GM23248 (cell line): ENCODE results near the gene GRIK3. TPM values are rescaled to one million over a fixed set of nuclear protein-coding genes. Genes with fewer than 3 reads are reported as not detected.

Source experiments
- DNase-seq: peaks from one replicate; pipeline ENCODE4 v3.0.0-alpha.2; 2015
- H2AFZ ChIP-seq: fragments of 200-600 bp; sonication (generic); 2 replicates; pipeline ENCODE4 v1.6.1; 2016; ENCODE audit warnings: antibody characterized with exemption
- H3F3A ChIP-seq: fragments of 200-600 bp; sonication (generic); 2 replicates; pipeline ENCODE4 v1.6.1; 2016; ENCODE audit warnings: mild to moderate bottlenecking, antibody characterized with exemption, mixed run types; ENCODE audit not compliant: insufficient read depth
- H3K27ac ChIP-seq: fragments of 200-600 bp; sonication (generic); 2 replicates; pipeline ENCODE4 v1.5.1; 2016; ENCODE audit warnings: mild to moderate bottlenecking
- H3K27me3 ChIP-seq: fragments of 200-600 bp; sonication (generic); replicated peaks from 2 replicates; pipeline ENCODE4 v1.6.1; 2016; ENCODE audit warnings: mild to moderate bottlenecking; ENCODE audit not compliant: insufficient read depth
- H3K36me3 ChIP-seq: fragments of 200-600 bp; sonication (generic); 2 replicates; pipeline ENCODE4 v1.6.1; 2016; ENCODE audit warnings: low read depth, mild to moderate bottlenecking
- H3K4me1 ChIP-seq: fragments of 200-600 bp; sonication (generic); 2 replicates; pipeline ENCODE4 v1.6.1; 2016; ENCODE audit warnings: mild to moderate bottlenecking; ENCODE audit not compliant: insufficient read depth
- H3K4me2 ChIP-seq: fragments of 200-600 bp; sonication (generic); one replicate; pipeline ENCODE4 v1.6.1; 2016; ENCODE audit warnings: mild to moderate bottlenecking; ENCODE audit not compliant: unreplicated experiment
- H3K4me3 ChIP-seq: fragments of 200-600 bp; sonication (generic); 2 replicates; pipeline ENCODE4 v1.5.1; 2016; ENCODE audit warnings: mild to moderate bottlenecking
- H3K79me2 ChIP-seq: fragments of 200-600 bp; sonication (generic); 2 replicates; pipeline ENCODE4 v1.6.1; 2016; ENCODE audit warnings: mild to moderate bottlenecking; ENCODE audit not compliant: insufficient read depth
- H3K9ac ChIP-seq: fragments of 200-600 bp; sonication (generic); 2 replicates; pipeline ENCODE4 v1.6.1; 2016; ENCODE audit warnings: mild to moderate bottlenecking
- H3K9me2 ChIP-seq: fragments of 200-600 bp; sonication (generic); 2 replicates; pipeline ENCODE4 v1.6.1; 2016; ENCODE audit warnings: mixed run types, mild to moderate bottlenecking, moderate library complexity; ENCODE audit not compliant: insufficient read depth
- H3K9me3 ChIP-seq: fragments of 200-600 bp; sonication (generic); one replicate; pipeline ENCODE4 v1.6.1; 2017; ENCODE audit warnings: low read depth
- H4K20me1 ChIP-seq: fragments of 200-600 bp; sonication (generic); 2 replicates; pipeline ENCODE4 v1.6.0; 2016; ENCODE audit not compliant: insufficient read depth
- EZH2 ChIP-seq: fragments of 200-600 bp; sonication (generic); IDR thresholded peaks from 2 replicates; pipeline ENCODE4 v1.6.1; 2018; ENCODE audit warnings: antibody characterized with exemption, mild to moderate bottlenecking; ENCODE audit not compliant: insufficient read depth, poor library complexity, severe bottlenecking
- EZH2phosphoT487 ChIP-seq: fragments of 200-600 bp; sonication (generic); IDR thresholded peaks from 2 replicates; pipeline ENCODE4 v1.6.1; 2018; ENCODE audit warnings: antibody characterized with exemption, moderate library complexity, mild to moderate bottlenecking, low read depth; ENCODE audit not compliant: insufficient read depth
- WGBS, 2 experiments: methylation state at CpG; one replicate each; pipeline ENCODE4 v1.1.6; 2015 to 2017; ENCODE audit warnings: low lambda C conversion rate in 2 of 2, low coverage in 1 of 2; ENCODE audit errors: missing lambda C conversion rate in 2 of 2; 5-methylcytosine and 5-hydroxymethylcytosine counted together
- in situ Hi-C: fragments of 300-500 bp; cut with MboI; formaldehyde crosslinking; loops from 2 replicates; pipeline ENCODE4 v1.15.0; 2020
- polyA plus RNA-seq: library from polyadenylated mRNA; unstranded; fragments of >200 nt; fragmentation: Nextera tagmentation; extraction: Ambion mirVana; gene quantifications from 2 replicates; pipeline ENCODE4 v1.2.1, GENCODE V29; 2016
- total RNA-seq: library from RNA; depleted of rRNA; stranded (reverse); fragments of >200 nt; shearing (Covaris generic); gene quantifications from 2 replicates; pipeline ENCODE4 v1.2.3, GENCODE V29; 2014

The GRIK3 gene
- total and polyA plus RNA-seq, 2 experiments from 2014 or later, result not detected

DNA sequence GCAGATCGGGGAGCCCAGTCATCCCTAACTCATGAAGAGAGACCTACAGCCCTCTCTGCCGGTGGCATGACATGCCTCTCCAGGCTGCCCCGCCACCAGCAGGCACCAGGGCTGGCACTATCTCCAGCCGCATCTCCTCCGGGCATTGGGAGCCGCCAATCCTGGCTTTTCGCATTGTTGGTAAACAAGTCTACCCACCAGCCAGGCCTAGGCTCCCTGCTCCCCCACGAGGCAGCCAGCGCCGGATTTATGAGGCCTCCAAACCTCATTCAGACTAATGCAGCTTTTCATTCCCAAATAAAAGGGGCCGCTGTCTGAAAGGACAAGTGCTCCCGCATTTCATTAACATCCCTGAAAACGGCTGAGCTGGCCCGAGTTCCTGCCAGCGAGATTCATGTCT is 3.4 kb upstream of the GRIK3 start:
- H3K4me2 ChIP-seq, result no peak overlapping the region
- H3K27ac ChIP-seq, result no peak overlapping the region
- H4K20me1 ChIP-seq, result no peaks in the 10 kb centered on the region
- no peak for DNase-seq
- peaks cover 25% of the 10 kb centered on the region for H3K27me3 ChIP-seq
- no peaks in the 10 kb centered on the region for H3K9me2 ChIP-seq
- in situ Hi-C loops, result no loop called here
- 1 to 9% methylated on average over 15 of the region's 15 CpGs for WGBS, 2 experiments
- H3K9me3 ChIP-seq, result no peaks in the 10 kb centered on the region
- H3K79me2 ChIP-seq, result no peaks in the 10 kb centered on the region
- TF ChIP-seq EZH2phosphoT487, result no peak
- H3F3A ChIP-seq, result no peaks in the 10 kb centered on the region
- no peak overlapping the region for H2AFZ ChIP-seq
- no peak overlapping the region for H3K4me3 ChIP-seq
- H3K9ac ChIP-seq, result no peak overlapping the region
- no peaks in the 10 kb centered on the region for H3K4me1 ChIP-seq
- H3K36me3 ChIP-seq, result no peaks in the 10 kb centered on the region

DNA sequence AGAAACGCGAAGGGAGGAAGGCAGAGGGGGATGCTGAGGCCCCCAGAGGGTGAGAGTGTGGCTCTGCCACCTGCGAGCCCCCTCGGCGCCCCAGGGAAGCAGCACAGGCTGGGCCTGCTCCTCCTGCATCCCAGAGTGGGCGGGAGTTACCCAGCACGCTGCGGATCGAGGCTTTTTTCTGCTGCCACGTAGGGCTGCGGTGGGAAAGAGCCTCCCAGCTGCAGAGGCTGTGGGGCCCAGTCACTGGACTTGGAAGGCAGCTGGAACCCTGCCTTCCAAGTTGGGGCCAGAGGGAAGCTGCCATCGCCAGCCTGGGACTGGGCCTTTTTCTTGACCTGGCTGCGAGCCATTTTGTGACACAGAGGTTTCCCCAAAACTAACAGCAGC is 2.3 kb upstream of the GRIK3 start:
- WGBS, 2 experiments, result 2 to 5% methylated on average over 13 of the region's 13 CpGs

DNA sequence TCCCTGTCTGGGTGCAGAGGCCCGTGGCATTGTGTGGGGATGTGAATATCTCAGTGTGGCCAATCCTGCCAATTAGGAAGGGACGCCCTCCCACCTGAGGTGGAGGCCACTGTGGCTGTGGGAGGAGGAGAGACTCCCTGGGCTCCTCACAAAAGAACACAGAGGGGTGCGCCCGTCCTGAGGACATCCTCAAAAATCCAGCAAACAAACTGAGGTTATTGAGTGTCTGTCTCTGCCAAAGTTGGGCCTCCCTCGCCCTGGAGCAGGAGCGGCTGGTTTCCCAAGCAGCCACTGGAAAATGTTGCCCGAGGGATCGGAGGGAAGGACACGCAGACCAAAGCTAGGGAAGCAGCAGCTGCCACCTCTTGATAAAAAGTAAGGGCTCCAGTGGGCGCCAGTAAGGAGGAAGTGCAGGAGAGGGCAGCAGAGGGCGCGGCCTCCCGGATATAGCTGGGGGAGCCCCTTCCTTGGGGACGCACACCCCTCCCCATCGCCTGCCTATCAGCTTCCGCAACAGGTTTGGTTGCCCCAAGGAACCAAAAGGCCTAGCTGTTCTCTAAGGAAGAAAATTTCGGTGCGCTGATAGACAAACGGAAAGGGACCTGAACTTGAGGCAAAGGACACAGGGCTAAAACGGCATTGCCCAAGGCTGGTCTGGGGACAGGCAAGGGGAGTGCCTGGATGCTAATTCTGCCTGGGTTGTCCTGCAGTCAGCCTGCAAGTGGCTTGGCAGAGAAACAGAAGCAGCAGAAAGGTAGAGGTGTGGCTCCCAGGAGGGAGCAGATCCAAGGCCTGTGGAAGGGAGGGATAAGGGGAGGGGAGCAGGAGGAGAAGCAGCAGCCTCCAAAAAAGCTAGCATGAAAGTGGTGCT is 1.7 kb upstream of the GRIK3 start:
- Histone ChIP-seq H3K9ac (no peak overlapping the region), H3K4me1 (no peaks in the 10 kb centered on the region), H2AFZ (no peak overlapping the region), H3K4me3 (no peak overlapping the region), H4K20me1 (no peaks in the 10 kb centered on the region), H3K27me3 (peaks cover 41% of the 10 kb centered on the region), H3K79me2 (no peaks in the 10 kb centered on the region), H3K4me2 (no peak overlapping the region), H3K36me3 (no peaks in the 10 kb centered on the region), H3K9me2 (no peaks in the 10 kb centered on the region), H3K9me3 (no peaks in the 10 kb centered on the region), H3F3A (no peaks in the 10 kb centered on the region), H3K27ac (no peak overlapping the region)
- in situ Hi-C loops, result no loop called here
- WGBS, 2 experiments, result 1 to 3% methylated on average over 20 of the region's 20 CpGs
- TF ChIP-seq EZH2 (no peak), EZH2phosphoT487 (no peak)
- DNase-seq, result no peak

More for the DNA sequence above, 2.3 kb upstream of the GRIK3 start:
- Histone ChIP-seq H2AFZ (no peak overlapping the region), H3K9ac (no peak overlapping the region), H3K4me1 (no peaks in the 10 kb centered on the region), H3K4me2 (no peak overlapping the region), H3K9me2 (no peaks in the 10 kb centered on the region), H3K27ac (no peak overlapping the region), H3K9me3 (no peaks in the 10 kb centered on the region), H3K27me3 (peaks cover 35% of the 10 kb centered on the region), H3F3A (no peaks in the 10 kb centered on the region), H4K20me1 (no peaks in the 10 kb centered on the region), H3K36me3 (no peaks in the 10 kb centered on the region), H3K4me3 (no peak overlapping the region), H3K79me2 (no peaks in the 10 kb centered on the region)
- DNase-seq, result peak; percentile 20
- TF ChIP-seq EZH2phosphoT487 (no peak), EZH2 (no peak)
- in situ Hi-C loops, result no loop called here

DNA sequence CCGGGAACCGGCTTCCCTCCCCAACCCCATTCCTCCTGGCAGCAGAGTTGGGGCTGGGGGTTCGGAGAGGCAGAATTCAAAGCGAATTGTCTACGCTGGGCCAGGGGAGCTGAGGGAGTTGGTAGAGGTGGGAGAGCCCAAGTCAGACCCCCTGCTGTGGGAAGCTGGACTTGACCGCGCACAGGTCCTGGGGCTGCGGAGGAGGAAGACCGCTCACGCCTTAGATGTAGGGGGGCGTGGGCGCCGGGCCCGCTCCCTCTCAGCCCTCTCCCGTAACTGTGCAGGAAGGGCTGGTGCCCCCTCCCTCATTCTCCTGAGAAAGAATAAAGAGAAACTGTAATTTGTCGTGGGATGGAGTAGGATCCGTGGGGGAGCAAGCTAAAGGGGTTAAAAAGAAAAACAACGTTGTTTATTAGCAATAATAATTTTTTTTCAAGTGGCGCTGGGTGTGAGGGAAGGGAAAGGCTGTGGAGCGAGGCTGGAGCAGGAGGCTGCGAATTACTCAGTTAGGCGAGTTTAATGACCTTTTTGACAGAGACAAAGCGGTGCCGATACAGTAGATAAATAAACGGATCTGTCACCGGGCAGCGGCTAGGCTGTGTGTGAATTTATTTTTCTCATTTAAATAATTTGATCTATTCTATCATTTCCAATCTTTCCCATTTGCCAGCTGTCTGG is 838 bp upstream of the GRIK3 start:
- TF ChIP-seq EZH2phosphoT487 (peak; percentile 19; the same call in 1 of the 2 replicates), EZH2 (peak; percentile 81)
- Histone ChIP-seq H3K27me3 (peaks cover 45% of the 10 kb centered on the region), H3K27ac (no peak overlapping the region), H3K9me3 (no peaks in the 10 kb centered on the region), H3K4me1 (no peaks in the 10 kb centered on the region), H4K20me1 (no peaks in the 10 kb centered on the region), H3K4me2 (no peak overlapping the region), H3F3A (no peaks in the 10 kb centered on the region), H3K36me3 (no peaks in the 10 kb centered on the region), H3K9ac (no peak overlapping the region), H3K4me3 (no peak overlapping the region), H3K79me2 (no peaks in the 10 kb centered on the region), H2AFZ (no peak overlapping the region), H3K9me2 (no peaks in the 10 kb centered on the region)
- in situ Hi-C loops, result no loop called here
- WGBS, 2 experiments, result 5 to 9% methylated on average over 26 to 27 of the region's 27 CpGs
- no peak for DNase-seq
